IMR-90 (cell line): ENCODE results near the gene COL4A2. TPM values are rescaled to one million over a fixed set of nuclear protein-coding genes. Genes with fewer than 3 reads are reported as not detected.

Experiments used
- ATAC-seq: fragments of 200-7000 bp; cut with Tn5 transposase; 2 replicates; pipeline ENCODE4 v1.9.1; 2020; ENCODE audit warnings: low read depth, mild to moderate bottlenecking, moderate library complexity
- BruUV-seq: library from RNA; stranded (reverse); fragments of 400-500 nt; replicated peaks from 2 replicates; lab custom pipeline; 2021; lab: Mats Ljungman, UMichigan
- CTCF ChIA-PET: fragments of 300-600 bp; formaldehyde crosslinking; extraction: SDS; loops from one replicate; lab custom pipeline; 2021; ENCODE audit warnings: antibody characterized with exemption; lab: Yijun Ruan, JAX
- POLR2A ChIA-PET: fragments of 300-600 bp; sonication (Branson Sonifier 250); formaldehyde crosslinking; loops from one replicate; lab custom pipeline; 2022; ENCODE audit warnings: antibody characterized with exemption; ENCODE audit not compliant: unreplicated experiment; lab: Charles Lee
- DNase-seq: peaks from one replicate; pipeline ENCODE4 v3.0.0; 2013
- H2AFZ ChIP-seq: replicated peaks from 2 replicates; pipeline ENCODE3; 2013; ENCODE audit warnings: low read length, mild to moderate bottlenecking; ENCODE audit not compliant: poor library complexity
- H2AK5ac ChIP-seq: 2 replicates; pipeline ENCODE4 v1.6.1; 2013; ENCODE audit warnings: low read depth, low read length, inconsistent platforms
- H2AK9ac ChIP-seq: replicated peaks from 2 replicates; pipeline ENCODE3; 2013; ENCODE audit warnings: mild to moderate bottlenecking, low read depth, low read length, moderate library complexity; ENCODE audit not compliant: poor library complexity
- H2BK120ac ChIP-seq: 2 replicates; pipeline ENCODE4 v1.6.1; 2013; ENCODE audit warnings: low read depth, low read length, inconsistent platforms
- H2BK15ac ChIP-seq: 3 replicates; pipeline ENCODE4 v1.6.1; 2013; ENCODE audit warnings: low read depth, low read length, inconsistent platforms
- H2BK20ac ChIP-seq: 2 replicates; pipeline ENCODE4 v1.6.1; 2013; ENCODE audit warnings: low read depth, mild to moderate bottlenecking, inconsistent platforms, low read length, moderate library complexity
- H2BK5ac ChIP-seq: 2 replicates; pipeline ENCODE4 v1.6.1; 2013; ENCODE audit warnings: mild to moderate bottlenecking, low read depth, low read length, inconsistent platforms; ENCODE audit not compliant: poor library complexity, severe bottlenecking
- H3K14ac ChIP-seq: replicated peaks from 2 replicates; pipeline ENCODE4 v1.6.1; 2013; ENCODE audit warnings: low read depth, low read length, inconsistent platforms
- H3K18ac ChIP-seq: 2 replicates; pipeline ENCODE4 v1.6.1; 2013; ENCODE audit warnings: low read depth, low read length, control low read depth
- H3K23ac ChIP-seq: 2 replicates; pipeline ENCODE4 v1.6.1; 2013; ENCODE audit warnings: low read depth, low read length, inconsistent platforms
- H3K27ac ChIP-seq: 2 replicates; pipeline ENCODE4 v1.5.1; 2013; ENCODE audit warnings: mild to moderate bottlenecking, control low read depth, low read length; ENCODE audit not compliant: insufficient read depth
- H3K27me3 ChIP-seq: 2 replicates; pipeline ENCODE4 v1.6.1; 2013; ENCODE audit warnings: low read length; ENCODE audit not compliant: control insufficient read depth, insufficient read depth
- H3K36me3 ChIP-seq: 2 replicates; pipeline ENCODE4 v1.6.1; 2013; ENCODE audit warnings: low read length, mixed read lengths; ENCODE audit not compliant: control insufficient read depth, insufficient read depth
- H3K4ac ChIP-seq: 2 replicates; pipeline ENCODE4 v1.6.1; 2013; ENCODE audit warnings: low read depth, low read length, inconsistent platforms
- H3K4me1 ChIP-seq: 2 replicates; pipeline ENCODE4 v1.6.1; 2013; ENCODE audit warnings: low read length, mixed read lengths; ENCODE audit not compliant: control insufficient read depth, insufficient read depth
- H3K4me2 ChIP-seq: 2 replicates; pipeline ENCODE4 v1.6.1; 2013; ENCODE audit warnings: low read depth, mild to moderate bottlenecking, control low read depth, low read length, moderate library complexity
- H3K4me3 ChIP-seq: 2 replicates; pipeline ENCODE4 v1.5.1; 2013; ENCODE audit warnings: low read depth, mild to moderate bottlenecking, control low read depth, low read length, moderate library complexity; ENCODE audit not compliant: insufficient read depth
- H3K56ac ChIP-seq: 2 replicates; pipeline ENCODE4 v1.6.1; 2013; ENCODE audit warnings: low read length, inconsistent platforms; ENCODE audit not compliant: insufficient read depth; ENCODE audit errors: extremely low read depth
- H3K79me1 ChIP-seq, 2 experiments: 2 replicates each; pipeline ENCODE4 v1.6.1; 2013; ENCODE audit warnings: low read length in 2 of 2, inconsistent platforms in 1 of 2, low read depth in 1 of 2
- H3K9ac ChIP-seq: 2 replicates; pipeline ENCODE4 v1.6.1; 2013; ENCODE audit warnings: low read depth, low read length, control low read depth
- H3K9me1 ChIP-seq: 2 replicates; pipeline ENCODE4 v1.6.1; 2013; ENCODE audit warnings: low read length, inconsistent platforms; ENCODE audit not compliant: insufficient read depth
- H3K9me3 ChIP-seq: 2 replicates; pipeline ENCODE4 v1.6.1; 2013; ENCODE audit warnings: low read length; ENCODE audit not compliant: control insufficient read depth, insufficient read depth
- H4K20me1 ChIP-seq: 2 replicates; pipeline ENCODE4 v1.6.1; 2013; ENCODE audit warnings: low read length, inconsistent platforms; ENCODE audit not compliant: insufficient read depth
- H4K5ac ChIP-seq: 2 replicates; pipeline ENCODE4 v1.6.1; 2013; ENCODE audit warnings: mild to moderate bottlenecking, low read depth, low read length, control low read depth
- H4K8ac ChIP-seq, 2 experiments: 2 replicates each; pipeline ENCODE4 v1.6.1; 2013; ENCODE audit warnings: low read depth in 2 of 2, low read length in 2 of 2, control low read depth in 1 of 2, inconsistent platforms in 1 of 2
- H4K91ac ChIP-seq: 2 replicates; pipeline ENCODE4 v1.6.1; 2013; ENCODE audit warnings: low read depth, low read length, inconsistent platforms; ENCODE audit not compliant: insufficient read depth
- BHLHE40 ChIP-seq: fragments of 150-350 bp; IDR thresholded peaks from 2 replicates; pipeline ENCODE4 v1.6.1; 2016; ENCODE audit warnings: mild to moderate bottlenecking, low read depth, low read length
- FOS ChIP-seq: fragments of 150-350 bp; IDR thresholded peaks from 2 replicates; pipeline ENCODE4 v1.6.1; 2016; ENCODE audit warnings: low read depth, low read length
- MAZ ChIP-seq: IDR thresholded peaks from 2 replicates; pipeline ENCODE4 v1.6.1; 2012; ENCODE audit warnings: low read depth, mild to moderate bottlenecking, low read length, improper control_type of control experiment, moderate library complexity, borderline replicate concordance
- MXI1 ChIP-seq: IDR thresholded peaks from 2 replicates; pipeline ENCODE4 v1.6.1; 2012; ENCODE audit warnings: low read depth, mild to moderate bottlenecking, low read length, moderate library complexity, borderline replicate concordance
- POLR2A ChIP-seq: IDR thresholded peaks from 2 replicates; pipeline ENCODE4 v1.6.1; 2012; ENCODE audit warnings: mild to moderate bottlenecking, low read depth, low read length
- WGBS, 2 experiments: methylation state at CpG; one replicate each; pipeline versions ENCODE4 v1.1.5 to v1.1.7; 2013; ENCODE audit warnings: missing lambda C conversion rate in 2 of 2; ENCODE audit not compliant: insufficient read length in 1 of 2; ENCODE audit errors: extremely low coverage in 2 of 2; 5-methylcytosine and 5-hydroxymethylcytosine counted together
- dilution Hi-C: fragments of 300-500 bp; cut with HindIII; formaldehyde crosslinking; loops from one replicate; pipeline ENCODE4 v1.14.3; 2018; ENCODE audit warnings: low sequenced_read_pairs; ENCODE audit not compliant: unreplicated experiment
- in situ Hi-C: fragments of 300-500 bp; cut with MboI; formaldehyde crosslinking; loops from 3 replicates; pipeline ENCODE4 v1.14.3; 2019; ENCODE audit warnings: low sequenced_read_pairs, inconsistent platforms, mixed read lengths
- intact Hi-C: fragments of 100-400 bp; cut with micrococcal nuclease; formaldehyde crosslinking; loops from 2 replicates; pipeline ENCODE4 v1.10.0; 2022
- polyA plus RNA-seq, 3 experiments: library from polyadenylated mRNA; depleted of rRNA; stranded (reverse); fragments of >200 nt; gene quantifications; 2 replicates each; pipeline ENCODE4 v1.2.3, GENCODE V29; 2012; ENCODE audit warnings: low replicate concordance in 1 of 3
- total RNA-seq: library from RNA; depleted of rRNA; stranded (reverse); fragments of >200 nt; gene quantifications from 2 replicates; pipeline ENCODE4 v1.2.3, GENCODE V29; 2012
- TF ChIP-seq, protein P1 (sequence below): fragments of 150-350 bp; IDR thresholded peaks from 2 replicates; pipeline ENCODE4 v1.6.1; 2017; ENCODE audit warnings: mild to moderate bottlenecking, antibody characterized with exemption, low read length, low read depth
- TF ChIP-seq, protein P2 (sequence below): conservative IDR thresholded peaks from 2 replicates; pipeline ENCODE4 v1.5.1; 2012; ENCODE audit warnings: mild to moderate bottlenecking, low read depth, low read length, improper control_type of control experiment

The COL4A2 gene
- total and polyA plus RNA-seq, 2 of the 4 experiments (the other 2 are of a cell fraction): 90.7 to 457 TPM

DNA sequence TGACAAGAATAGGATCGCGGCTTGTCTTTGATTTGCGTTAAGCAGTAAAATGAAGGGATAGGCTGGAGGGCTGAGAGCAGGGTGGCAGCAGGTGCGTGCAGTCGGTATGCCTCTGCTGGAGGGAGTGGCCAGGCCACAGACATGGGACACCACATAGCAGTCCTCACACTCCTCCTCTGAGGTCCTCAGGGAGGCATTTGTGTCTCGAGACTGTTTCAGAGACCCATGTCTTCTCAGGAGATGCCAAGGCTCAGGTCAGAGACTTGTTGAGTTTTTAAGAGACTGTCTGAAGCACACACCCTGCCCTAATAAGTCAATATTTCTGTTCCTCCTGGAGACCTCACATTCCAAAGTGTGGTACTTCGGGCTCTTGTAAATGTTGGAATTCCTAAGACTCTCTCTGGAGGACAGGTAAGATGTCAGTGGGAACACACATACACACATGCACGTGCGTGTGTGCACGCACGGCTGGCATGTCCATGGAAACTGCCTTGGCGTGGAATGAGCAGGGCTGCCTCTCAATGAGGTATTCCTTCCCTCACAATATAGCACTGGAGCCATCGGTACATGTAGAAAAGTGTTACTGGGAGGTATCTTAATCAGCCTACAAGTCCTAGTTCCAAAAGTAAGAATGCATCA is 46.4 kb downstream of the COL4A2 start:
- TF ChIP-seq FOS: no peak
- TF ChIP-seq, protein P1, sequence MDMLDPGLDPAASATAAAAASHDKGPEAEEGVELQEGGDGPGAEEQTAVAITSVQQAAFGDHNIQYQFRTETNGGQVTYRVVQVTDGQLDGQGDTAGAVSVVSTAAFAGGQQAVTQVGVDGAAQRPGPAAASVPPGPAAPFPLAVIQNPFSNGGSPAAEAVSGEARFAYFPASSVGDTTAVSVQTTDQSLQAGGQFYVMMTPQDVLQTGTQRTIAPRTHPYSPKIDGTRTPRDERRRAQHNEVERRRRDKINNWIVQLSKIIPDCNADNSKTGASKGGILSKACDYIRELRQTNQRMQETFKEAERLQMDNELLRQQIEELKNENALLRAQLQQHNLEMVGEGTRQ: no peak
- TF ChIP-seq, protein P2, sequence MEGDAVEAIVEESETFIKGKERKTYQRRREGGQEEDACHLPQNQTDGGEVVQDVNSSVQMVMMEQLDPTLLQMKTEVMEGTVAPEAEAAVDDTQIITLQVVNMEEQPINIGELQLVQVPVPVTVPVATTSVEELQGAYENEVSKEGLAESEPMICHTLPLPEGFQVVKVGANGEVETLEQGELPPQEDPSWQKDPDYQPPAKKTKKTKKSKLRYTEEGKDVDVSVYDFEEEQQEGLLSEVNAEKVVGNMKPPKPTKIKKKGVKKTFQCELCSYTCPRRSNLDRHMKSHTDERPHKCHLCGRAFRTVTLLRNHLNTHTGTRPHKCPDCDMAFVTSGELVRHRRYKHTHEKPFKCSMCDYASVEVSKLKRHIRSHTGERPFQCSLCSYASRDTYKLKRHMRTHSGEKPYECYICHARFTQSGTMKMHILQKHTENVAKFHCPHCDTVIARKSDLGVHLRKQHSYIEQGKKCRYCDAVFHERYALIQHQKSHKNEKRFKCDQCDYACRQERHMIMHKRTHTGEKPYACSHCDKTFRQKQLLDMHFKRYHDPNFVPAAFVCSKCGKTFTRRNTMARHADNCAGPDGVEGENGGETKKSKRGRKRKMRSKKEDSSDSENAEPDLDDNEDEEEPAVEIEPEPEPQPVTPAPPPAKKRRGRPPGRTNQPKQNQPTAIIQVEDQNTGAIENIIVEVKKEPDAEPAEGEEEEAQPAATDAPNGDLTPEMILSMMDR: no peak
- TF ChIP-seq POLR2A: no peak
- no peak for TF ChIP-seq BHLHE40
- TF ChIP-seq MXI1: no peak
- TF ChIP-seq MAZ: no peak
- dilution Hi-C loops (no loop called here), in situ Hi-C loops (no loop called here), intact Hi-C loops (no loop called here)
- Histone ChIP-seq H2BK20ac (no peak overlapping the region), H3K9ac (no peak overlapping the region), H3K4me1 (peaks cover 10% of the 10 kb centered on the region), H3K27me3 (no peaks in the 10 kb centered on the region), H3K79me1 (peaks cover 28 to 87% of the 10 kb centered on the region in 2 experiments), H4K20me1 (peaks cover 44% of the 10 kb centered on the region), H3K4me3 (no peak overlapping the region), H2AK5ac (peak overlapping the region; percentile 49; the same call in 1 of the 2 replicates), H4K5ac (no peak overlapping the region), H4K8ac (peak overlapping the region in 1 of 2 experiments; percentile 30; a peak in 2 of 4 replicates), H2BK15ac (no peak overlapping the region), H3K9me3 (no peaks in the 10 kb centered on the region), H2AFZ (no peak overlapping the region), H3K56ac (no peak overlapping the region), H3K18ac (no peak overlapping the region), H4K91ac (no peak overlapping the region), H3K9me1 (peaks cover 45% of the 10 kb centered on the region), H2BK5ac (peak overlapping the region; percentile 7), H3K4ac (peak overlapping the region; percentile 71), H3K27ac (no peak overlapping the region), H2BK120ac (no peak overlapping the region), H3K14ac (no peak overlapping the region), H3K36me3 (peaks cover 26% of the 10 kb centered on the region), H3K23ac (peak overlapping the region; percentile 51; the same call in 1 of the 2 replicates), H3K4me2 (no peak overlapping the region), H2AK9ac (no peak overlapping the region)
- ChIA-PET CTCF (no interaction called here), POLR2A (no interaction called here)
- no TSS peak for BruUV-seq
- DNase-seq (no peak), ATAC-seq (no peak)
- WGBS, 2 experiments: no CpG with 5 or more reads among the region's 13 CpGs
